ENCODE results near the gene GALNT18.

Gene GALNT18

DNA sequence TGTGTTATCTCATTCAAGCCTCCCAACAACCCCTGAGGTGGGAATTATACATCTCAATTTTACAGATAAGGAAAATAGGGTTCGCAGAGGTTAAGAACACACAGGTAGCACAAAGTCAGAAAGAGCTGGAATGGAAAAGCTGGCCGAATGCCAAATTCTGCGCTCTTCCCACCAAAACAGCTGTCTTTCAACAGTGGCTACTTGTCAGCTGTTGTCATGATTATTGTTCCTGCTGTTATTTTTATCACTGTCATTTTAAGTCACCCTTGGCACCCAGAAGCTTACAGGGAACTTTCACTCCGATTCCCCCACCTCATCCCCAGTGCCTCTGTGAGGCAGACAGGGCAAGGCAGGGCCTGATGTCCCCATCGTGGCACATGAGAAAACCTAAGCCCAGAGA lies 194.3 kb downstream of the GALNT18 start:
- DNase-seq (ENCODE audit: low spot score) = no peak
- TF ChIP-seq, protein P1, sequence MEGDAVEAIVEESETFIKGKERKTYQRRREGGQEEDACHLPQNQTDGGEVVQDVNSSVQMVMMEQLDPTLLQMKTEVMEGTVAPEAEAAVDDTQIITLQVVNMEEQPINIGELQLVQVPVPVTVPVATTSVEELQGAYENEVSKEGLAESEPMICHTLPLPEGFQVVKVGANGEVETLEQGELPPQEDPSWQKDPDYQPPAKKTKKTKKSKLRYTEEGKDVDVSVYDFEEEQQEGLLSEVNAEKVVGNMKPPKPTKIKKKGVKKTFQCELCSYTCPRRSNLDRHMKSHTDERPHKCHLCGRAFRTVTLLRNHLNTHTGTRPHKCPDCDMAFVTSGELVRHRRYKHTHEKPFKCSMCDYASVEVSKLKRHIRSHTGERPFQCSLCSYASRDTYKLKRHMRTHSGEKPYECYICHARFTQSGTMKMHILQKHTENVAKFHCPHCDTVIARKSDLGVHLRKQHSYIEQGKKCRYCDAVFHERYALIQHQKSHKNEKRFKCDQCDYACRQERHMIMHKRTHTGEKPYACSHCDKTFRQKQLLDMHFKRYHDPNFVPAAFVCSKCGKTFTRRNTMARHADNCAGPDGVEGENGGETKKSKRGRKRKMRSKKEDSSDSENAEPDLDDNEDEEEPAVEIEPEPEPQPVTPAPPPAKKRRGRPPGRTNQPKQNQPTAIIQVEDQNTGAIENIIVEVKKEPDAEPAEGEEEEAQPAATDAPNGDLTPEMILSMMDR (IDR thresholded peaks at IDR 0.05; ENCODE audit: extremely low read depth, missing control alignments) = no peak

DNA sequence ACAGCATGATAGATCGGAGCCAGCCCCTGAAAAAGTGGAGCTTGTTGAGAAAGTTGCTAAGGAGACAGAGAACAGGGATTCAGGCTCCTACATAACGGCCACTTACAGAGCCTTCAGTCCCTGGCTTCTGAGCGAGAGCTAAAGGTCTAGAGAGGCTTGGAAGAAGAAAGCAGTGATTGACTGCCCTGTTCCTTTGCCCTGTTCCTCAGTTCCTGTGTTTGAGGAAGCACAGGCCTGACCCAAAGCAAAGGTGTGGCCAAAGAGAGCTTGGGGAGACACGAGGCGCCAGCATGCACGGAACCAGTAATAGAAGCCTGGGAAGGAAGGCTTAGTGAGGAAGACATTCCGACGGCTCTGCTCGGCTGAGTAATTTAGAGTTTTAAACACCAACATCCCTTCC lies 194.7 kb downstream of the GALNT18 start:
- DNase-seq (ENCODE audit: low spot score) = no peak
- TF ChIP-seq, protein P1 (IDR thresholded peaks at IDR 0.05; ENCODE audit: extremely low read depth, missing control alignments) = no peak

DNA sequence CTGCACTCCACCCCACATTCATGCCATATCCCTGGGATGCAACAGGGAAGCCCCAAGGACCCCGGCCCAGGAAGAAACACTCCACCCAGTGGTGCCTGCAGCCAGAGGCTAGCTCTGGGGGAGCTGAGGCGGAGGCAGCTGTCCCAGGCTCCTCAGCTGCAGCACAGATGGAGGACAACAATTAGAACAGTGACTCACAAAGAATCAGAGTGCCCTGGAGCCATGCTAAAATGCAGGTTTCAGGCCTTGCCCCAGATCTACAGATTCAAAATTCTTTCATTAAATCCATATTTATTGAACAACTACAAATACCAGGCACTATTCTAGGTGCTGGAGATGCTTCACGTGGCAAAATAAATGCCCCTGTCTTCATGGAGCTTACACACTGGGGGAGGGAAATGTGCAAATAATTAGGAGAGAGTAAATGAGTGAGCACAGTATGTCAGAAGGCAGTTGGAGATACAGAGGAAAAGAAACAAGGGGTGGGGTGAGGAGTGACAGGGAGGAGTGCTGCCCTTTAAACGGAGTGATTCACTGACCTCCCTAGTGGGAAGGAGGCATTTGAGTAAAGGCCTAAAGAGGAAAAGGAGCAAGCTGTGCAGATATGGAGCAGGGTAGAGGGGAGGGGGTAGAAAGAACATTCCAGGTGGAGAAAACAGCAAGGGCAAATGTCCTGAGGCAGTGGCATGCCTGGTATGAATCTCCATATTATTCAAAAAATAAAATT lies 195.4 kb downstream of the GALNT18 start:
- TF ChIP-seq, protein P1 (IDR thresholded peaks at IDR 0.05; ENCODE audit: extremely low read depth, missing control alignments) = no peak
- no peak for DNase-seq (ENCODE audit: low spot score)

DNA sequence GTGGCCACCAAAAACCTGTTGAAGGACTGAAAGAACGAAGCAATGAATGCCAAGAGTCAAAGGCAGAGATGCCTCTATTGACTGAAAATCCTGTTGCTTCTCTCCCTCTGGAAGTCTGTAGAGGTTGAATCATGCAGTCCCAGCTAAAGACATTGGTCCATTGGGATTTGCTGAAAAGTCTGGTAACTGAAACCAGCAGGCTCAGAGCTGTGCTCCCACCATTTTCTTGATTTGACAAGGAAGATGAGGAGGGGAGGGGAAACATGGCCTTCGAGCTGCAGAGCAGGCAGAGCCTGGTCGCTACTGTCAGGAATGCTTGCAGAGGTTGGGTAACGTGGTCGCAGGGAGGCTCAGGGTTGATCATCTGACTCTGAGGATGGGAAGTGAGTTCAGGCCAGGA lies 196.0 kb downstream of the GALNT18 start:
- TF ChIP-seq, protein P1 (IDR thresholded peaks at IDR 0.05; ENCODE audit: extremely low read depth, missing control alignments) = no peak

DNA sequence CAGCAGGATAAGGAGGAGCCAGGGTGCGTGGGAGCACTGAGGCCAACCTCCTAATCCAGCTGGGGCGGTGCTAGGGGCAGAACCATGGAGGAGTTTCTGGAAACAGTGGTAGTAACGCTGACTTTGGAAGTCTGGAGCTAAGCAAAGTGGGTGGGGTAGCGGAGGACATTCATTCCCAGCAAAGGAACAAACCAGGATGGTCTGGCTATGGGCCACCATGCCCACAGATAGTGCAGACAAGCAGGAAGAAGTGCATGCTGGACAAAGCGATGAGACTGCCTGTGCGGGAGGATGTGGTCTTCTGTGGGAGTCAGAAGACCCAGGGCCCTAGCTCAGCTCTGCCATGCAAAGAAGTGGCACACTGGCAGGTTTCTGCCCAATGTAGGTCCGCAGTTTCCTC lies 197.1 kb downstream of the GALNT18 start:
- TF ChIP-seq, protein P1 (IDR thresholded peaks at IDR 0.05; ENCODE audit: extremely low read depth, missing control alignments) = no peak

More for the DNA sequence above, 196.0 kb downstream of the GALNT18 start:
- DNase-seq (ENCODE audit: low spot score) = no peak

DNA sequence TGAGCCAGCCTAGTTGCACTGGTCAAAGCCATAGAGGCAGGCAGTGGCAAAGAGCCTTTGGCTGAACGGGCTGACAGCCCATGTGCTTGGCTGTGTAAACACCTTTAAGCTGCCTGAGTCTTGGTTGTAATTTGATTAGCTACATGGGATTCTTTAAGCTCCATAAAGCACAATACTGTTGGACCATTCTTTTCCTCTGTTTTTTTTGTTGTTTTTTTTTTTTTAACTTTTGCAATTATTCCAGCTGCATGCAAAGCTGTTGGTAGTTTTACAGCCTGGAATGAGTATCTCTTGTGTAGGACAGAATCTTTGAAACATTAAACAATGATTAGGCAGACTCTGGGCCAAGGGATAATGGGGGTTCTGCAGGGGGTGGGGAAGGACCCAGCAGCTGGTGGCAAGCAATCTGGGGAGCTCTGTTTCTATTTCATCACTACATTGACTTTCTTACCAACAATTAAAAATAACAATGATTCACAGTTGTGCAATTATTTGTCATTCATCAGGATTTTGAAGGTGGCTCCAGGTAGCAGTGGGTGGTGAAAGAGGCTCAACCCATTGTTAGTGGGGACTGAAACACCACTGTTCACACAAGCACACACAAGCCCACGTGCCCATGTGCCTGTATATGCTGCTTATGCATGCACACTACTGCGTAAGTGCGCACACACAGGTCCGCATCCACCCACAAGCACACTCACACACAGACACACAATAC lies 199.2 kb downstream of the GALNT18 start:
- TF ChIP-seq, protein P1 (IDR thresholded peaks at IDR 0.05; ENCODE audit: extremely low read depth, missing control alignments) = no peak
- DNase-seq (ENCODE audit: low spot score) = no peak

More for the DNA sequence above, 197.1 kb downstream of the GALNT18 start:
- DNase-seq (ENCODE audit: low spot score) = no peak

DNA sequence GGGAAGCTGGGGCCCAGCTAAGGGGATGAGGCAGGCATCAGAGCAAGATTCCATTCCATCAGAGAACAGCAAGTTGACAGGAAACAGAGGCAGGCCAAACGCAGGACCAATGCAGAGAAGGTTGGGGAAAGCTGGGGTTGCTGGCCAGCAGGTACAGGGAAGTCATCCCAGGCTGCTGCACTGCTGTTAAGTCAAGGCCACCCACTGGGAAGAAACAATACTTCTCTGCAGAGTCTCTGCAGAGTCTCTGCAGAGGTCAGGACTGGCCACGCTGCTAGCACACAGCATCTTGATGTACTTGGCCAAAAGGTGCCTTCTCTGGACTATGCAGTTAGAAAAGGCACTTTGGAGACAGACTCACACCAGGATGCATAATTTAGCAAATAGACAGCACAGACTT lies 200.3 kb downstream of the GALNT18 start:
- TF ChIP-seq, protein P1 (IDR thresholded peaks at IDR 0.05; ENCODE audit: extremely low read depth, missing control alignments) = no peak
- no peak for DNase-seq (ENCODE audit: low spot score)
